Astrocyte (in vitro differentiated cells and primary cell): ENCODE data around the gene NEK6. TPM values are rescaled to one million over a fixed set of nuclear protein-coding genes. Genes with fewer than 3 reads are reported as not detected.
"Not testable (repeated sequence)": the region's sequence is repeated elsewhere in the genome, so short reads cannot be mapped to it uniquely, and the experiment has no call there.

Experiments
- DNase-seq: peaks from one replicate; pipeline ENCODE4 v3.0.0-alpha.2; 2010; ENCODE audit warnings: low read depth
- FAIRE-seq: peaks from 2 replicates; lab custom pipeline; 2011; peaks lifted over from hg19 to GRCh38; lab: Jason Lieb, UNC
- H2AFZ ChIP-seq: 2 replicates; pipeline ENCODE4 v1.6.0; 2012; ENCODE audit warnings: low read depth, low read length, inconsistent platforms
- H3K27ac ChIP-seq: 2 replicates; pipeline ENCODE4 v1.5.1; 2011; ENCODE audit warnings: low read depth, low read length, inconsistent platforms
- H3K27me3 ChIP-seq: 2 replicates; pipeline ENCODE4 v1.6.0; 2011; ENCODE audit warnings: low read length, inconsistent platforms; ENCODE audit not compliant: insufficient read depth
- H3K36me3 ChIP-seq: 2 replicates; pipeline ENCODE4 v1.5.1; 2011; ENCODE audit warnings: low read length, inconsistent platforms; ENCODE audit not compliant: insufficient read depth
- H3K4me1 ChIP-seq: 2 replicates; pipeline ENCODE4 v1.5.1; 2011; ENCODE audit warnings: low read length, inconsistent platforms; ENCODE audit not compliant: insufficient read depth
- H3K4me2 ChIP-seq: 2 replicates; pipeline ENCODE4 v1.6.0; 2012; ENCODE audit warnings: low read length, inconsistent platforms
- H3K4me3 ChIP-seq: 2 replicates; pipeline ENCODE4 v1.5.1; 2011; ENCODE audit warnings: low read depth, mild to moderate bottlenecking, low read length, inconsistent platforms; ENCODE audit not compliant: insufficient read depth
- H3K79me2 ChIP-seq: 2 replicates; pipeline ENCODE4 v1.6.0; 2012; ENCODE audit warnings: mild to moderate bottlenecking, low read length, inconsistent platforms; ENCODE audit not compliant: insufficient read depth
- H3K9ac ChIP-seq: 2 replicates; pipeline ENCODE4 v1.6.0; 2012; ENCODE audit warnings: mild to moderate bottlenecking, low read length, inconsistent platforms
- H3K9me3 ChIP-seq: 2 replicates; pipeline ENCODE4 v1.5.1; 2012; ENCODE audit warnings: low read depth, mild to moderate bottlenecking, low read length, inconsistent platforms; ENCODE audit not compliant: insufficient read depth
- H4K20me1 ChIP-seq: 2 replicates; pipeline ENCODE4 v1.6.0; 2012; ENCODE audit warnings: low read length, inconsistent platforms; ENCODE audit not compliant: insufficient read depth
- H3K27ac Mint-ChIP-seq: one replicate; pipeline ENCODE4 v1.8.0; 2021; ENCODE audit warnings: mild to moderate bottlenecking, mixed read lengths; ENCODE audit not compliant: unreplicated experiment
- H3K27me3 Mint-ChIP-seq: one replicate; pipeline ENCODE4 v1.8.0; 2021; ENCODE audit warnings: low read depth, mixed read lengths; ENCODE audit not compliant: unreplicated experiment
- H3K36me3 Mint-ChIP-seq: one replicate; pipeline ENCODE4 v1.8.0; 2021; ENCODE audit warnings: low read depth, mixed read lengths; ENCODE audit not compliant: unreplicated experiment
- H3K4me1 Mint-ChIP-seq: one replicate; pipeline ENCODE4 v1.8.0; 2021; ENCODE audit warnings: low read depth, mixed read lengths; ENCODE audit not compliant: unreplicated experiment
- H3K4me3 Mint-ChIP-seq: one replicate; pipeline ENCODE4 v1.8.0; 2021; ENCODE audit warnings: mild to moderate bottlenecking, moderate library complexity, mixed read lengths; ENCODE audit not compliant: unreplicated experiment
- H3K9me3 Mint-ChIP-seq: one replicate; pipeline ENCODE4 v1.8.0; 2021; ENCODE audit warnings: mild to moderate bottlenecking, mixed read lengths; ENCODE audit not compliant: unreplicated experiment
- CTCF ChIP-seq: IDR thresholded peaks from 2 replicates; pipeline ENCODE4 v1.5.1; 2011; ENCODE audit warnings: low read depth, mild to moderate bottlenecking, inconsistent platforms, low read length, moderate library complexity; ENCODE audit not compliant: insufficient read depth
- EZH2 ChIP-seq: IDR thresholded peaks from 2 replicates; pipeline ENCODE4 v1.6.1; 2012; ENCODE audit warnings: mild to moderate bottlenecking, low read length, inconsistent platforms; ENCODE audit not compliant: insufficient read depth
- total RNA-seq: library from RNA; stranded (reverse); gene quantifications from 2 replicates; pipeline ENCODE4 v1.2.1, GENCODE V29; 2021

The NEK6 gene
- total RNA-seq, 1 donor from 2014 or later, result 76.8 TPM

DNA sequence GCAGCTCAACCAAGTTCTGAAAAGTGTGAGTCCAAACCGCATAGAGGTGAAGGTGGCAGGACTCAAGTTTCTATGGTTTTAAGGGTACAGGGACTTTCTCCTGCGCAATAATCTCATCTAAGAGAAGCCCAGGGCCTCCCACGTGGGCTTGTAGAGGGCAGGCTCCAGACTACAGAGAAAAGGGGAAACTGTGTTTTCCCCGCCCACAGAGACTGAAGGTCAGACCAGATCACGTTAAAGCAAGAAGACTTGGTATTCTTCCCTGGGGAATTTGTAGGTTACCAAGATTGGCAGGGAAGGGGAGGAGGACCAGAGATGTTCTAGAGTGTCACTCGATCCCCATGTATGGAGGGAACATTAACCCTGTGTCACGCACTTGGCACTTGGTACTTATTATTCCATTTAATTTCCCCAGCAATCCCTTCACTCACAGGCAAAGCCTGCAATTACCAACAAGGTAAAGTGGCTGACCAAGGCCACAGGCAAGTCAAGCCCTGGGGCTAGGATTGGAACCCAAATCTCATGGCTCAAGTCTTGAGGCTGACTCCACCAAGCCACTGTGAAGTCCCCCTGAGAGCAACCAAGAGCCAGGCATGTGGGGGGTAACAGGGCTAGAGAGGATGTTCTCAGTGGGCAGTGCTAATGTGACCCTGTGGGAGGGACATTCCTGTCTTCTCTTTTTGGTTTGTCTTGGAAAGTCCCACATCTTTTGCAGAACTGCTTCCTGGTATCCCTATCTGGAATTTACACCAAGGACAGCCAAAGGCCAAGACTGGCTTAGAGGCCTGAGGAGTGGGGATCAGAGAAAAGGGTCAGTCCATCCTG lies 18.3 kb upstream of the NEK6 start:
- H3K27ac Mint-ChIP-seq, result no peak overlapping the region
- FAIRE-seq (no peak), DNase-seq (no peak)
- no peaks in the 10 kb centered on the region for H3K36me3 ChIP-seq
- no peaks in the 10 kb centered on the region for H3K9me3 ChIP-seq
- H3K79me2 ChIP-seq, result no peaks in the 10 kb centered on the region
- peaks cover 4% of the 10 kb centered on the region for H3K4me1 ChIP-seq
- TF ChIP-seq EZH2 (no peak), CTCF (no peak)
- H3K4me3 Mint-ChIP-seq, result no peak overlapping the region
- no peak overlapping the region for H2AFZ ChIP-seq
- peaks cover 5% of the 10 kb centered on the region for H3K4me1 Mint-ChIP-seq
- no peak overlapping the region for H3K4me3 ChIP-seq
- H4K20me1 ChIP-seq, result no peaks in the 10 kb centered on the region
- no peak overlapping the region for H3K4me2 ChIP-seq
- H3K9ac ChIP-seq, result no peak overlapping the region
- no peaks in the 10 kb centered on the region for H3K9me3 Mint-ChIP-seq
- no peaks in the 10 kb centered on the region for H3K36me3 Mint-ChIP-seq
- H3K27ac ChIP-seq, result no peak overlapping the region
- no peaks in the 10 kb centered on the region for H3K27me3 ChIP-seq
- H3K27me3 Mint-ChIP-seq, result peaks cover 23% of the 10 kb centered on the region

DNA sequence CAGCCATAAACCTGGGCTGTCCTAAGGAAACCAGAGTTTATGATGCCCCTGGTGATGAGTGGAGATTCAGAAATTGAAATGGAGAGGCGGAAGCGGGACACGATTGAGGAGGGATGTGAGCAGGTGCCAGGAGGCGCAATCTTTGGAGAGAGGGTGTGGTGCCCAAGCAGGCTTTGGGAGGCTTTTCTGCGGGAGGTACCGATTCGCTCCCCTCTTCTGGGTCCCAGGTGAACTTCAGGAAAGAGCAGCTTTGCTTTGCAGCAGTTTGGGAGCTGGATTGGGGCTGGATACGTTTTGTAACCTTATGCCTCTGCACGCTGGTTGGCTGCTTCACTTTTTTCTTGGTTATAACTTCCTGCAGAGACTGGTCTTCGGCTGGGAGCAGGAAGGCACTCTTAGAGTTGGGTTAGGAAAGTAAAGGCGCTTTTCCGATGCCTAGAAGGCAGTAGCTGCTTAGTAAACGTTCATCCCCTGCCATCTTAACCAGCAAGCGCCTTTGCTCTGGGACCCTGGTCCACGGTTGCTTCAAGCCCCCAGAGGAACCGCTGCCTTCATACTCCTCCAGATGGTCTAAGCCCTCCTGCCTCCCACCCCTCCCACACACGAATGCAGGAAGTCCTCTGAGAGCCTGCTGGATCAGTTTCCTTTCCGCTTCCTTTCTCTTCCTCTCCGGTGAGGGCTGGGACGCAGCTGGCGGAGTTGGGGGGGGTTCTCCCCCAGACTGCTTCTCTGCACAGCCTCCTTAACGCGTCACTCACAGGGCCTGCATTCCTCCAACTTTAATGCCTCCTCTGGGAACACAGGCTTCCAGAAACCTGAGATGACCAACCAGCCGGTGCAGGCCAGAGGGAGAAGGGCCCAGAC lies 15.2 kb upstream of the NEK6 start:
- Mint-ChIP-seq H3K4me3 (no peak overlapping the region), H3K4me1 (peaks cover 5% of the 10 kb centered on the region), H3K36me3 (no peaks in the 10 kb centered on the region), H3K27ac (peak overlapping the region; percentile 34), H3K9me3 (no peaks in the 10 kb centered on the region), H3K27me3 (peaks cover 21% of the 10 kb centered on the region)
- Histone ChIP-seq H3K27me3 (no peaks in the 10 kb centered on the region), H3K79me2 (no peaks in the 10 kb centered on the region), H3K36me3 (no peaks in the 10 kb centered on the region), H3K4me3 (no peak overlapping the region), H4K20me1 (no peaks in the 10 kb centered on the region), H3K4me2 (peak overlapping the region; percentile 57), H3K9me3 (no peaks in the 10 kb centered on the region), H3K4me1 (peaks cover 4% of the 10 kb centered on the region), H3K9ac (no peak overlapping the region), H2AFZ (peak overlapping the region; percentile 84), H3K27ac (no peak overlapping the region)
- FAIRE-seq, result no peak
- no peak for DNase-seq
- TF ChIP-seq CTCF (no peak), EZH2 (no peak)

GRCh38 chr9:124247393-124247792 lies 10.4 kb upstream of the NEK6 start:
- not testable (repeated sequence) for H3K9ac ChIP-seq, H3K79me2 ChIP-seq, H3K36me3 Mint-ChIP-seq, H2AFZ ChIP-seq, FAIRE-seq, DNase-seq, H3K27me3 ChIP-seq, H3K27me3 Mint-ChIP-seq, H4K20me1 ChIP-seq, H3K36me3 ChIP-seq, H3K27ac Mint-ChIP-seq, H3K9me3 ChIP-seq, H3K4me3 Mint-ChIP-seq, H3K4me3 ChIP-seq, H3K27ac ChIP-seq, H3K9me3 Mint-ChIP-seq, H3K4me2 ChIP-seq
- H3K4me1 ChIP-seq, result peaks cover 15% of the 10 kb centered on the region
- peaks cover 10% of the 10 kb centered on the region for H3K4me1 Mint-ChIP-seq
